ENCODE results near the gene FOXJ1. TPM values are rescaled to one million over a fixed set of nuclear protein-coding genes. Genes with fewer than 3 reads are reported as not detected.

Gene FOXJ1
- total and polyA plus RNA-seq, 2 of the 4 experiments (the other 2 are of a cell fraction): 0.05 TPM; not detected in 1

DNA sequence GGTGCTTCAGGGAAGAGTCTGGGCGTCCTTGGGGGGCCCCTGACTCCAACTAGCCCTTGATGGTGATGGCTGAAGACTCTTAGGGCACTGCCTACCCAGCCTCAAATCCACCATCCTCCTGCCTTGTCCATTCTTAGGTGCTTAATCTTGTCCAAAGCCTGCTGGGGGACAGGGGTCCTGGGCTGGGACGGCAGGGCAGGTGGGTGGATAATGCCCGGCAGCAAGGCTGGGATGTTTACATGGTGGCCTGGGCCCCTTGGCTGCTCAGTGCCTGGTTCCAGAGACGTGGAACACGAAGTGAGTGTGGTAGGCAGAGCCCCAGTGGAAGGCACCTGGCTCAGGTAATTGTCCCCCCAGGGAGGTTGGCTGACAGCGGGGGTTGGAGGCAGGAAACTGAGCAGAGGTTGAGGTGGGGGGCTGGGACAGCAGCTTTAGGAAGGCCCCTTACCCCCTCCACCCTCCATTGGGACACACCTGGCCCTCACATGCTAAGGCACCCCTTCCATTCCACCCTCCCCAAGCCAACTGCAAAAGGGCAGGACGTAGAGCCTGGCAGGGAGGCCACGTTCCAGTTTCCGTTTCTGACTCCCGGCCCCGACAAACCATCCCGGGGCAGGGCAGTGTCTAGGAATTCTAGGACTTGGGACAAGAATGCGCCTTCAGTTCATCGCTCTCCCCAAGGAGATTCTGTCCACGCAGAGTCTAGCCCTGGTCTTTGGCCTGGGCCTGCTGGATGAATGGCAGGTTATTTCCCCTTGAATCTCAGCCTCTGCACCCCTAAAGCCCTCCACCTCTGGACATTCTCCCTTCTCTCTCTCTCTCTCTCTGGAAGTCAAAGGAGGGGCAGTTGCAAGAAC, 1.9 kb downstream of the FOXJ1 start (continued):
- TF ChIP-seq RFX5 (IDR thresholded peaks at IDR 0.05; ENCODE audit: low read depth, low read length): no peak

DNA sequence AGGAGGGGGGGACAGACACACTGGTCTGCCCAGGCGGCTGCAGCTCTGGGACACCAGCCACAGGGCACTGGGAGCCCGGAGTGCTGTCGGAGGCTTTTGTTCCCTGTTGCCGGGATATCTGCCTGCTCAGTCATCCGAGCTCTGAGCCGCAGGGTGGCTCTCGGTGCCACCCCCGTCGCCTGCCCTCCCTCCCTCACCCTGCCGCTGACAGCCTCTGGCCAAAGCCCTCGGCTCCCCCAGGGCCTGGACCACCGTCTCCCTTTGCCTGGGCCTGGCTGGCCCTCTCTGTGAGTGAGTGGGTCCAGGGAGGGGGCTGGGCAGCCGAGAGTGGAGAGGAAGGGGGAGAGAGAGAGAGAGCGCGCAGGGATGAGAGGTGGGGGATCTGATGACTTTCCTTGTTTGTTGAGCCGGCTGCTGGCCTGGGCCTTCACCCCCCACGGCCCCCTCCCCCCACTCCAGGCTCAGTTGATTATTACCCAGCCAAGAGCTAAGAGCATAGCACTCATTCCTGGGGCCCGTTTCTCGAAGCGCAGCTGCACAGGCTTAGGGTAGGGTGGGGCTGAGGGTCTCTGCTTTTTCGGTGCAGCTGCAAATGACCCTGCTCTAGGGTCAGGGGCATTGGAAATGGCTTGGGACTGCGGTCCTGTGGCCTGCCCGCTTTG, 2.7 kb downstream of the FOXJ1 start:
- POLR2A ChIA-PET (ENCODE audit: unreplicated experiment): interaction anchor here (0.5 kb wide), 1 partner anchor 9 kb away, joined by 3 read pairs; no protein-coding TSS in a partner anchor
- in situ Hi-C loops (cut with MboI; ENCODE audit: low sequenced_read_pairs): no loop called here
- Histone ChIP-seq H3K4me3 (ENCODE audit: insufficient read depth, low read depth, low read length) (no peak overlapping the region), H3K4me2 (ENCODE audit: low read depth, low read length) (no peak overlapping the region), H3K27me3 (ENCODE audit: control insufficient read depth, insufficient read depth, low read length) (peaks cover 82% of the 10 kb centered on the region), H3K9ac (ENCODE audit: low read depth, low read length) (no peak overlapping the region), H2BK20ac (ENCODE audit: low read depth, low read length) (no peak overlapping the region), H3K79me1 (ENCODE audit: low read depth in 1 of 2, low read length in 2 of 2) (no peaks in the 10 kb centered on the region), H3K56ac (ENCODE audit: extremely low read depth, insufficient read depth, low read length) (no peak overlapping the region), H3K23ac (ENCODE audit: low read depth, low read length) (no peak overlapping the region), H2AK5ac (ENCODE audit: low read depth, low read length) (no peak overlapping the region), H3K4me1 (ENCODE audit: control insufficient read depth, insufficient read depth, low read length) (no peaks in the 10 kb centered on the region; the same call in 1 of the 2 replicates), H3K14ac (replicated peaks; ENCODE audit: low read depth, low read length) (no peak overlapping the region), H4K5ac (ENCODE audit: low read depth, low read length) (no peak overlapping the region), H2BK5ac (ENCODE audit: low read depth, low read length, poor library complexity, severe bottlenecking) (no peak overlapping the region), H3K36me3 (ENCODE audit: control insufficient read depth, insufficient read depth, low read length) (no peaks in the 10 kb centered on the region), H2BK120ac (ENCODE audit: low read depth, low read length) (no peak overlapping the region), H3K18ac (ENCODE audit: low read depth, low read length) (no peak overlapping the region), H3K9me1 (ENCODE audit: insufficient read depth, low read length) (no peaks in the 10 kb centered on the region; the same call in 1 of the 2 replicates), H2AK9ac (replicated peaks; ENCODE audit: low read depth, low read length, poor library complexity) (no peak overlapping the region), H3K9me3 (ENCODE audit: control insufficient read depth, insufficient read depth, low read length) (no peaks in the 10 kb centered on the region), H4K20me1 (ENCODE audit: insufficient read depth, low read length) (no peaks in the 10 kb centered on the region), H4K91ac (ENCODE audit: insufficient read depth, low read depth, low read length) (no peak overlapping the region), H3K4ac (ENCODE audit: low read depth, low read length) (no peak overlapping the region), H3K27ac (ENCODE audit: insufficient read depth, low read length) (no peak overlapping the region), H2BK15ac (ENCODE audit: low read depth, low read length) (no peak overlapping the region), H4K8ac (ENCODE audit: low read depth in 2 of 2, low read length in 2 of 2) (no peak overlapping the region), H2AFZ (replicated peaks; ENCODE audit: low read length, poor library complexity) (no peak overlapping the region)
- ATAC-seq (ENCODE audit: low read depth): no peak
- intact Hi-C loops (cut with micrococcal nuclease): loop anchor here (5.0 kb wide), 1 partner anchor 129 kb away; the partner anchor contains the start of gene UBALD2
- WGBS, 2 experiments (ENCODE audit: extremely low coverage in 2 of 2, insufficient read length in 1 of 2): no CpG with 5 or more reads among the region's 23 CpGs
- dilution Hi-C loops (cut with HindIII; ENCODE audit: low sequenced_read_pairs, unreplicated experiment): no loop called here
- CTCF ChIA-PET: interaction anchor here (0.7 kb wide), 1 partner anchor 44 kb away, joined by 3 read pairs; no protein-coding TSS in a partner anchor
- BruUV-seq (replicated peaks): no TSS peak
- no peak for DNase-seq
- no peak for TF ChIP-seq SMC3 (IDR thresholded peaks at IDR 0.05; ENCODE audit: low read depth, low read length)
- TF ChIP-seq RAD21 (IDR thresholded peaks at IDR 0.05; ENCODE audit: low read length): no peak
- no peak for TF ChIP-seq NFE2L2 (IDR thresholded peaks at IDR 0.05; ENCODE audit: low read depth, low read length)
- TF ChIP-seq POLR2A (IDR thresholded peaks at IDR 0.05; ENCODE audit: low read depth, low read length): no peak
- TF ChIP-seq BHLHE40 (IDR thresholded peaks at IDR 0.05; ENCODE audit: low read depth, low read length): no peak
- TF ChIP-seq, protein P1, sequence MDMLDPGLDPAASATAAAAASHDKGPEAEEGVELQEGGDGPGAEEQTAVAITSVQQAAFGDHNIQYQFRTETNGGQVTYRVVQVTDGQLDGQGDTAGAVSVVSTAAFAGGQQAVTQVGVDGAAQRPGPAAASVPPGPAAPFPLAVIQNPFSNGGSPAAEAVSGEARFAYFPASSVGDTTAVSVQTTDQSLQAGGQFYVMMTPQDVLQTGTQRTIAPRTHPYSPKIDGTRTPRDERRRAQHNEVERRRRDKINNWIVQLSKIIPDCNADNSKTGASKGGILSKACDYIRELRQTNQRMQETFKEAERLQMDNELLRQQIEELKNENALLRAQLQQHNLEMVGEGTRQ (IDR thresholded peaks at IDR 0.05; ENCODE audit: low read depth, low read length): no peak
- TF ChIP-seq RFX5 (IDR thresholded peaks at IDR 0.05; ENCODE audit: low read depth, low read length): no peak
- TF ChIP-seq MAFK (IDR thresholded peaks at IDR 0.05; ENCODE audit: low read depth, low read length): no peak
- TF ChIP-seq MAZ (IDR thresholded peaks at IDR 0.05; ENCODE audit: borderline replicate concordance, low read depth, low read length): no peak
- no peak for TF ChIP-seq CHD1 (IDR thresholded peaks at IDR 0.05; ENCODE audit: low read depth, low read length)
- TF ChIP-seq, protein P2, sequence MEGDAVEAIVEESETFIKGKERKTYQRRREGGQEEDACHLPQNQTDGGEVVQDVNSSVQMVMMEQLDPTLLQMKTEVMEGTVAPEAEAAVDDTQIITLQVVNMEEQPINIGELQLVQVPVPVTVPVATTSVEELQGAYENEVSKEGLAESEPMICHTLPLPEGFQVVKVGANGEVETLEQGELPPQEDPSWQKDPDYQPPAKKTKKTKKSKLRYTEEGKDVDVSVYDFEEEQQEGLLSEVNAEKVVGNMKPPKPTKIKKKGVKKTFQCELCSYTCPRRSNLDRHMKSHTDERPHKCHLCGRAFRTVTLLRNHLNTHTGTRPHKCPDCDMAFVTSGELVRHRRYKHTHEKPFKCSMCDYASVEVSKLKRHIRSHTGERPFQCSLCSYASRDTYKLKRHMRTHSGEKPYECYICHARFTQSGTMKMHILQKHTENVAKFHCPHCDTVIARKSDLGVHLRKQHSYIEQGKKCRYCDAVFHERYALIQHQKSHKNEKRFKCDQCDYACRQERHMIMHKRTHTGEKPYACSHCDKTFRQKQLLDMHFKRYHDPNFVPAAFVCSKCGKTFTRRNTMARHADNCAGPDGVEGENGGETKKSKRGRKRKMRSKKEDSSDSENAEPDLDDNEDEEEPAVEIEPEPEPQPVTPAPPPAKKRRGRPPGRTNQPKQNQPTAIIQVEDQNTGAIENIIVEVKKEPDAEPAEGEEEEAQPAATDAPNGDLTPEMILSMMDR (conservative IDR thresholded peaks at IDR 0.05; ENCODE audit: low read depth, low read length): no peak
- no peak for TF ChIP-seq FOS (IDR thresholded peaks at IDR 0.05; ENCODE audit: low read depth, low read length)
- no peak for TF ChIP-seq CEBPB (IDR thresholded peaks at IDR 0.05; ENCODE audit: low read depth, low read length)

Data from IMR-90 (cell line).